NCI-H1105 treated with DMSO at 0.1 percent for 48 hours (cell line): Measurements from ENCODE around the gene PGAM2.
A peak's percentile ranks its signal among the peaks of the same experiment; 100 is the strongest.

Experiments used
- DNase-seq: peaks from one replicate; lab custom pipeline; 2025; lab: John Stamatoyannopoulos, UW

The PGAM2 gene

DNA sequence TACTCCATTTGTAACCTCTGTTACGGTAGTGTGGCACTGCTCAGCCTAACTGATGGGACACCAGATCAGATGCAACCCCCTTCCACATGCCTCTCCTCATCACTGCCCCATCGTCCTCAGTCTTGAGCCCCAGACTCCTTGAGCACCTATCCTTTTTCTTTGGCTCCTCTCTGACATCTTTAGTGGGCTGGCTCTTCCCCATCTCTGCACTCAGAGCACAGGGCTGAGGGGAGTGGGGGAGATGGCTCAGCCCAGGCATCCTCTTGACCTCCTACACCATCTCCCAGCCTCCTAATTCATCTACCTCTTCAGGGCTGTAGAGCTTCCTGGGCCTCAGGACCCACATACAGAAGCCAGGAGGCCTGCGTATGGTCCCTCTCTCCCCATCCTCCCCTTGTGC lies 18.4 kb upstream of the PGAM2 start:
- no peak for DNase-seq

DNA sequence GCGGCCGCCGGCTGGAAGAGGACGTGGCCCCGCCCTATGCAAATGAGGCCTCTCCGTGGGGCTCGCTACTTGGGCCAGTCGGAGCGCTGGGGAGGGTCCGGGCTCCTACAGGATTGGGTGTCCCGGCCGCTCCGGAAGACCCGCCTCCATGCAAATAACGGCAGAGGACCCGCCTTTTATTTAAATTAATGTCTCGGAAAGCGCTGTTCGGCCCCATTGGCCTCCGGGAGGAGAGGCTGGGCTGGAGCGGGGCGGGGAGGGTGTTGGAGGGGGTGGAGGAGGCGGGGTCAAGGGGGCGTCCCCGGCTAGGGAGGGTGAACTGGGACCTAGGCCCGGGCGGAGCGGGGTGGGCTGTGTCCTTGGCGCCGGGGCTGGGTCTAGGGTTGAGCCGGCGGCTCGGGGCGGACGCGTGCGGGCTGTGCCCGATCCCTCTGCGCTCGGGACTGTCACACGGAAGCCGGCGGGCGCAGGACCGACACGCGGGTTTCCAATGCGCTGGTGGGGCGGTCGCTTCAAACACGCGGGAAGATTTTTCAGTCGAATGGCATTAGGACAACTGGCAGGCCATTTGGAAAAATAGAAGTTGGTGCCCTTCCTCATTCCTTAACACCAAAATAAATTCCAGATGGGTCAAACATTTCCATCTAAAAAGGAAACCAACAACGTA lies 17.3 kb upstream of the PGAM2 start:
- peak; percentile 99 for DNase-seq

DNA sequence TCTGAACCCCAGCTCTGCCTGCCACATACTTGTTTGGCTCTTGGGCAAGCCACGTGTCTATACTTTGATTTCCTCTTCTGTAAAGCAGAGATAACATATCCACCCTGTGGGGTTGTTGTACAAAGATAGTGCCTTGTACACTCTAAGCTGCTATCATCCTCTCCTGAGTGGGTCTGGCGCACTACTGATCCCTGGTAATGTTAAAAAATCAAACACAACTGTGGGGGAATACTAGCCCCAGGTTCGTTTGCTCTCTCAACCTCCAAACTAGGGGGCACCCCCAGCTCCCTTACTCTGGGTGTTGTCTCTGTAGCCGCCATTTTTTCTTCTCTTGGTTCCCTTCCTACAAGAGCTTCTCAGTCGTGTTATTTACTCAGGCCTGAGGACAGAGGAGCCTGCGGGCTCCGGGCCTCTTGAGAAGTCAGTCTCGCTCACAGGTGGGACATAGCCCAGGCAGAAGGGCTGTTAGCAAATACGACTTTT lies 15.9 kb upstream of the PGAM2 start:
- DNase-seq: no peak

GRCh38 chr7:44080686-44081265 lies 15.4 kb upstream of the PGAM2 start:
- no peak for DNase-seq

- DNase-seq: no peak
These were observed 14.8 kb upstream of the PGAM2 start for GRCh38 chr7:44080118-44080517.

DNA sequence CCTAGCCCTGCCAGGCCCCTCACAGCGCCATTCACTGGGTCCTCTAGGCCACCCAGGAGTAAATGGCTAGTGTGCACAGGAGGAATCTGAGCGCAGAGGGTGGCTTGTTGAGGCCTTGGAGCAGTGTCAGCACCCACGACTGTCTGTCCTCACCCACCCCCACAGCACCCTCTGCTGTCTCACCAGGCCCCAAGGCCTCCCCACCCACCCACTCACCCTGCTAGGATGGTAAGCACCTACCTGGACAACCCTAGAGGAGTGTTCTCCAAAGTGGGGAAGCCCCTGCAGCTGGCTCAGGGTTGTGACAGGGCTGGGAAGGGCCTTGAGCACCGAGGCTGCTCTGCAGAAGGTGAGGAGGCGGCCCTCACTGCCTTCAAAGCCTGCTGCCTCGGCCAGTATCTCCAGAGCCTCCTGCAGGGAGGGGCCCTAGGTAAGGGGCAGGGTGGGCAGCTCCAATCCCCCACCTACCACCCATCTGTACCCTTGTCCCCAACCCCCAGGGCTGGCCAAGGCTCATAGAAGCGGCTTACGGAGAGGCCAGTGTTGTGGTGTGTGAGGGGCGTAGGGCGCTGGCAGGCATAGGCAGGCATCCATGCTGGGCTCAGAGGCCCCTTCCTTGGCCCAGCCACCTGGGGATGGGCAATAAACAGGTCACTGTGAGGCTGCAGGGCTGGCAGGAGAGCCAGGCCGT lies 14.1 kb upstream of the PGAM2 start:
- no peak for DNase-seq

DNA sequence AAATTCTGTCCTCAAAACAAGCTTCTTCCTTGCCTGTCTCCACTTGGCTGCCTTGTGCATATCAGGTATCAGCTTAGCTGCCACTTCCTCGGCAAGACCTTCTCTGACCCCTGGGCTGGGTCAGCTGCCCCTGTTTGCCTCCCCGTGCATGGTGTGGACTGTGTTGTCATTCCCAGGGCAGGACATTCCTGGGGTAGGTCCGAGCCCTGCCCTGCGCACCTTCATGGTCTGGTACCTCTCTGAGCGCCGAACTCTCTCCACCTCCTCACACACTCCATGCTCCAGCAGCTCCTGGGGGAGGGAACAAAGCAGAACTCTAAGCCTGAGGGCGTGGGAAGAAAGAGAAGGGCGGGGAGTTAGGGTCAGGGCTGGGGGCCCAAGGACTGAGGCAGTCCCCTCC lies 13.2 kb upstream of the PGAM2 start:
- no peak for DNase-seq

- no peak for DNase-seq
These were observed 12.3 kb upstream of the PGAM2 start for GRCh38 chr7:44077681-44078091.

- DNase-seq: no peak
These were observed 11.7 kb upstream of the PGAM2 start for GRCh38 chr7:44077061-44077460.

GRCh38 chr7:44076101-44076895 lies 10.9 kb upstream of the PGAM2 start:
- no peak for DNase-seq

DNA sequence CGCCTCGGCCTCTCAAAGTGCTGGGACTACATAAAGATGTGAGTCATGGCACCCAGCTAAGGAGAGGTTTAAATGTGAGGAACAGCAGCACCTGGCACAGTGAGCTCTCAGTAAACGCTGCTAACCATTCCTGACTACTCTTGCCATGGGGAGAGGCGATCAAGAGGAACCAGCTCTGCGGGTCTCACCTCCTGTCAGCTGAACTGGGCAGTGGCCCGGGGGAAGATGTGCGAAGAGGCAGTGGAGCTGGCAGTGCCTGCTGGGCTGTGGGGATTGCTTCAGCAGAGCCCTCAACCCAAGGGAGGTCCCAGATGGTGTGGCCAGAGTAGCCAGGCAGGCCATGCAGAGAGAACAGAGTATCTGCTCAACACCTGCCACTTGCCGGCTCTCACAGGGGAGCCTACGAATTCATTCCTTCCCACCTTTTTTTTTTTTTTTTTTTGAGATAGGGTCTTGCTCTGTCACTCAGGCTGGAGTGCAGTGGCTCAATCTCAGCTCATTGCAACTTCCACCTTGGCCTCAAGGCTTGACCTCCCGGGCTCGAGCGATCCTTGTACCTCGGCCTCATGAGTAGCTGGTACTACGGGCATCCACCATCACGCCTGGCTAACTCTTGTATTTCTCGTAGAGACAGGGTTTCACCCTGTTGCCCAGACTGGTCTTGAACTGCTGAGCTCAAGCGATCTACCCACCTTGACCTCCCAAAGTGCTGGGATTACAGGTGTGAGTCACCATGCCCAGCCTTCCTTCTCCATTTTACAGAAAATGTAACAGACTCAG lies 10.1 kb upstream of the PGAM2 start:
- no peak for DNase-seq

GRCh38 chr7:44074349-44074695 lies 9.0 kb upstream of the PGAM2 start:
- DNase-seq: no peak

DNA sequence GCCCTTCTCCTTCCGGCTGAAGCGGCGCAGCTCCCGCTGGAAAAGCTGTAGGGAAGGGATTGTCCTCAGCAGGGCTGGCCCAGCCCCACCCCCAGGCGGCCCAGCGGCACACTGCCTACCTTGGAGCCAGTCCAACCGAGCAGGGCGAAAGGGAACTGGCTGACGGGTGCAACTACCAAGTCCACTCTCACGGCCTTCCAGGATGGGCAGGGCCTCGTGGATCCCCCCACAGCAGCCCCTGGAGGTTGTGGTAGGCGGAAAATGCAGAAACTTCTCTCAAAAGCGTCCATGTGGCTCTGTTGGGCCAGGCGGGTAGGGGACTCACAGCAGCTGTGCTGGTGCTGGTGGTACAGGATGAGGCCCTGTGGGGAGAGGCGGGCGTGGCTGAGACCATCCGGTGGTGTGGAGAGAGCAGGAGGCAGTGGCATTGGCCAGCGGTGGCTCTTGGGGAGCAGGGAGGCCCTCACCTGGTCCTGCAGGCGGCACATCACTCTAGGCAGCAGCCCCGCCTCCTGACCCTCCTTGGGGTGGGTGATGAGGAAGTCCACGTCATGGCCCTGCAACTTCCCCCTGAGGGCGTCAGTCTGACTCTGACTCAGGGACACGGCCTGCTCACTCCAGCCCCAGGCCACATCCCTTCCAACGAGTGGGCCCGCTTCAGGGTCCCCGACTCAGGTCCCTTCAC lies 8.4 kb upstream of the PGAM2 start:
- DNase-seq: no peak

GRCh38 chr7:44072364-44073231 lies 7.2 kb upstream of the PGAM2 start:
- DNase-seq: peak; percentile 38

DNA sequence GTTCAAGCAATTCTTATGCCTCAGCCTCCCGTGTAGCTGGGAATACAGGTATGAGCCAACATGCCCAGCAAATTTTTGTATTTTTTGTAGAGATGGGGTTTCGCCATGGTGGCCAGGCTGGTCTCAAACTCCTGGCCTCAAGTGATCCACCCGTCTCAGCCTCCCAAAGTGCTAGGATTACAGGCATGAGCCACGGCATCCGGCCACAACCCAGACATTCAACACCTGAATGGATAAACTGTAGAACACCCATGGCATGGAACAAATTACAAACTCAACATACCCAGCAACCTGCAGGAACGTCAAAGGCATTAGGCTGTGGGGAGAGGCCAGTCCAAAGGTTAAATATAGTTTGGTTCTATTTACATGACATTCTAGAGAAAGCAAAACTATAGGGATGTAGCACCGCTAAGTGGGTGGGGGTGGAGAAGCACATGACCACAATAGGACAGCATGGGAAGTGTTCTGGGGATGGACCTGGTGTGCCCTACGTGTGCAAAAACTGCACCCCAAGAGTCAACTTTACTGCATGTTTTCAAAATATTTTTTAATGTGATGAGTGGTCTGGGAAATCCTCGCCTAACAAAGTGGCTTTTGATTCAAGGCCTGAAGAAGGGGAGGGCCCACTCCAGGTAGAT lies 6.5 kb upstream of the PGAM2 start:
- DNase-seq: no peak

- DNase-seq: peak; percentile 16
These were observed 2.7 kb upstream of the PGAM2 start for GRCh38 chr7:44068054-44068453.

DNA sequence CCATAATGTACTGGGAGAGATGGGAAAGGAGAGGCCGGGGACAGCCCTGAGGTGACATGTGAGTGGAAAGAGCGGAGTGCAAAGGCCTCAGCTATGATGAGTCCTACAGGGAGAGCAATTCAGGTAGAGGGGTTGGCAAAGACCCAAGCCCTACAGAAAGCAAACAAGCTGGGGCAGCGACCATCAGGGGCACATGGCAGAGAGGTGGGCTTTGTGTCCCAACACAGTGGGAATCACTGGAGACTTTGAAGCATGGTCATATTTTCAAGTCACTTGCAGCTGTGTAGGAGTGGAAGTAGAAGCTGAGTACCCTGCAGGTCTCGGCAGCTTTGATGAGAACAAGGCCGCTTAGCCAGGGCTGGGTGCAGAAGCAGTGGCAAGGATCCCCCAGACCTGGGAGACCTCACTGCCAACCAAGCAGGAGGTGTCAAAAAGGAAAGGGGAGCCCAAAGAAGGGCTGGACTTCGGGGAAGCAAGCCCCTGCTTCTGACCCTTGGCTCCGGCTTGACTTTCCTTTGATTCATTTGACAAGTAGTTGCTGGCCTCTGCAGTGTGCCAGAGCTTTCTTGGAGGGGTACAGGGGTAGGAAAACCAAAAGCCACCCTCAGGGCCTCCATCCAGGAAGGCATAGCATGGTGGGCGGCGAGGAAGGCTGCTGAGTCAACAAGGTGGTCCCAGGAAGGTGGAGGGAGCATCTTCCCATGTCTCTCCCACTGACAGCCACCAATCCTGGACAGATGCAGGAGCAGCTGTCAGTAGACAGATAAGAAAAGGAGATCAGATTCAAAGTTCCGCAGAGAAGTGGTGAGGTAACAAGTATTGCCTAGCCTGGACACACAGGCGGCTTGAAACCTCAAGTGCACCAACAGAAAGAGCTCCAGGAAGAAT lies 1.9 kb upstream of the PGAM2 start:
- no peak for DNase-seq

GRCh38 chr7:44066494-44067063 lies 1.2 kb upstream of the PGAM2 start:
- DNase-seq: no peak

GRCh38 chr7:44066111-44066460 lies 719 bp upstream of the PGAM2 start:
- no peak for DNase-seq
